ENCODE data around the gene CDCA4.

DNA sequence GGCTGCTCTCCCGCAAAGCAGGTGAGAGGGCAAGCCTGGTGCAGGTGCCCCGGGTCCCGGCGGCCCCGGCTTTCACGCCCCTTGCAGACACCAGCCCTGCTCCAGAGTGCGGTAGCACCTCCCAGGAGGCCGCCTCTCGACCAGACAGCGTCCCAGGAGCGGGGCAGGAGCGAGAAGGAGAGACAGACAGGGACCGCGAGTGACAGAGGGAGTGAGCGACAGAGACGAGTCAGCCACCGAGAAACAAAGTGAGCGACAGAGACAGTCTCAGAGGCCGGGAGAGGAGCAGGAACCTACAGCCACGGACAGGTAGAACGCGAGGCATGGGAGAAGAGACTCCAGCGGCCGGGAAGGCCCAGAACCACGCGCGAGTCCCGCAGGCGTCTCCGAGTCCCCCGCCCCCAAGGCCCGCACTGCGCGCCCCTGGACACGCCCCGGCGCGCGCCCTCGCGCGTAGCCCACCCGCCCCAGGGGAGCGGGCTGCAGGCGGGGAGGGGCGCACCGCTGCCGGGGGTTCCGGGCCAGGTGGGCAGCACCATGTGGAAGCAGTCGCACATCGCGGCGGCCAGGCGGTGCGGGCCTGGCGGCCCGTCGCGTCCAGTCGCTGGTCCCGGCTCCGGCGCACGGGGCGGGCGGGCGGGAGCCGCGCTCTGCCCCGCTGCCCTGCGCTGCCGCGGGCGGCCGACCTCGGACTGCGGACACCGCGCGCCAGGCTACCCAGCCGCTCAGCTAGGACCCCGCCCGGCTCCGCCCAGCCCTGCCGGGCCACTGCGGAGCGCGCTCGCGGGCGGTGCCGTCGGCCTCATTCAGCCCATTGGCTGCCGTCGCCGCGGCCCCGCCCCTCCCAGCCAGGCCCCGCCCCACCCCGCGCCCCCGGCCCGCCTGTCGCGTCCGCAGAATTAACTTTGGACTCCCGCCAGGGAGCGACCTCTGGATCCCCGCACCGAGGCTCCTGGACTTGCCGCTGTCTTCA lies 42.9 kb downstream of the CDCA4 start, which contains the start of gene AHNAK2:
- TF ChIP-seq, protein P1, sequence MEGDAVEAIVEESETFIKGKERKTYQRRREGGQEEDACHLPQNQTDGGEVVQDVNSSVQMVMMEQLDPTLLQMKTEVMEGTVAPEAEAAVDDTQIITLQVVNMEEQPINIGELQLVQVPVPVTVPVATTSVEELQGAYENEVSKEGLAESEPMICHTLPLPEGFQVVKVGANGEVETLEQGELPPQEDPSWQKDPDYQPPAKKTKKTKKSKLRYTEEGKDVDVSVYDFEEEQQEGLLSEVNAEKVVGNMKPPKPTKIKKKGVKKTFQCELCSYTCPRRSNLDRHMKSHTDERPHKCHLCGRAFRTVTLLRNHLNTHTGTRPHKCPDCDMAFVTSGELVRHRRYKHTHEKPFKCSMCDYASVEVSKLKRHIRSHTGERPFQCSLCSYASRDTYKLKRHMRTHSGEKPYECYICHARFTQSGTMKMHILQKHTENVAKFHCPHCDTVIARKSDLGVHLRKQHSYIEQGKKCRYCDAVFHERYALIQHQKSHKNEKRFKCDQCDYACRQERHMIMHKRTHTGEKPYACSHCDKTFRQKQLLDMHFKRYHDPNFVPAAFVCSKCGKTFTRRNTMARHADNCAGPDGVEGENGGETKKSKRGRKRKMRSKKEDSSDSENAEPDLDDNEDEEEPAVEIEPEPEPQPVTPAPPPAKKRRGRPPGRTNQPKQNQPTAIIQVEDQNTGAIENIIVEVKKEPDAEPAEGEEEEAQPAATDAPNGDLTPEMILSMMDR (IDR thresholded peaks at IDR 0.05), result no peak
- no peak for TF ChIP-seq POLR2A (IDR thresholded peaks at IDR 0.05)

Measured in testis (tissue), 2 donors.